GM13976 (cell line): ENCODE results near the gene ZNF791.
"Not testable (repeated sequence)": the region's sequence is repeated elsewhere in the genome, so short reads cannot be mapped to it uniquely, and the experiment has no call there.

Experiments
- DNase-seq: peaks from one replicate; pipeline ENCODE4 v3.0.0; 2012; ENCODE audit warnings: low spot score
- in situ Hi-C: fragments of 300-500 bp; cut with MboI; formaldehyde crosslinking; loops from one replicate; pipeline ENCODE4 v1.12.0; 2022; ENCODE audit warnings: low sequenced_read_pairs, mixed read lengths, inconsistent platforms; ENCODE audit not compliant: unreplicated experiment
- TF ChIP-seq, protein P1 (sequence below): IDR thresholded peaks from 2 replicates; pipeline ENCODE4 v1.5.1; 2012; ENCODE audit warnings: borderline replicate concordance, mild to moderate bottlenecking; ENCODE audit not compliant: insufficient read depth; ENCODE audit errors: extremely low read depth, missing control alignments, control extremely low read depth

Gene ZNF791

DNA sequence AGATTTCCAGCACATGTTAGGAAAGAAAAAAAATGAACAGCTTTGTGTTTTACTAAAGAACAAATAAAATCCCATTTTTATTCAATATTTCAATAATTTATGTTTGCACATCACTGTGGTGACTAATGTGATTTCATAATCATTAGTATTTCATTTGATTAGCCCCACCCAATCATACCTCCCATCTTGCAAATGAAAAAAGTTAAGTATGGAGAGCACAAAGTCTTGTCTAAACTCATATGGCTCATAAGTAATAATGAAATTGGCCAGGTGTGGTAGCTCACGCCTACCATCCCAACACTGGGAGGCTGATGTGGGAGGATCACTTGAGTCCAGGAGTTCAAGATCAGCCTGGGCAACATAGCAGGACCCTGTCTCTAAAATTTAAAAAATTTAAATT is 3.9 kb upstream of the ZNF791 start:
- in situ Hi-C loops: no loop called here
- TF ChIP-seq, protein P1, sequence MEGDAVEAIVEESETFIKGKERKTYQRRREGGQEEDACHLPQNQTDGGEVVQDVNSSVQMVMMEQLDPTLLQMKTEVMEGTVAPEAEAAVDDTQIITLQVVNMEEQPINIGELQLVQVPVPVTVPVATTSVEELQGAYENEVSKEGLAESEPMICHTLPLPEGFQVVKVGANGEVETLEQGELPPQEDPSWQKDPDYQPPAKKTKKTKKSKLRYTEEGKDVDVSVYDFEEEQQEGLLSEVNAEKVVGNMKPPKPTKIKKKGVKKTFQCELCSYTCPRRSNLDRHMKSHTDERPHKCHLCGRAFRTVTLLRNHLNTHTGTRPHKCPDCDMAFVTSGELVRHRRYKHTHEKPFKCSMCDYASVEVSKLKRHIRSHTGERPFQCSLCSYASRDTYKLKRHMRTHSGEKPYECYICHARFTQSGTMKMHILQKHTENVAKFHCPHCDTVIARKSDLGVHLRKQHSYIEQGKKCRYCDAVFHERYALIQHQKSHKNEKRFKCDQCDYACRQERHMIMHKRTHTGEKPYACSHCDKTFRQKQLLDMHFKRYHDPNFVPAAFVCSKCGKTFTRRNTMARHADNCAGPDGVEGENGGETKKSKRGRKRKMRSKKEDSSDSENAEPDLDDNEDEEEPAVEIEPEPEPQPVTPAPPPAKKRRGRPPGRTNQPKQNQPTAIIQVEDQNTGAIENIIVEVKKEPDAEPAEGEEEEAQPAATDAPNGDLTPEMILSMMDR: no peak
- DNase-seq: no peak

- DNase-seq: no peak
- TF ChIP-seq, protein P1: no peak
- in situ Hi-C loops: no loop called here
These were observed 3.1 kb upstream of the ZNF791 start for GRCh38 chr19:12607631-12608030.

DNA sequence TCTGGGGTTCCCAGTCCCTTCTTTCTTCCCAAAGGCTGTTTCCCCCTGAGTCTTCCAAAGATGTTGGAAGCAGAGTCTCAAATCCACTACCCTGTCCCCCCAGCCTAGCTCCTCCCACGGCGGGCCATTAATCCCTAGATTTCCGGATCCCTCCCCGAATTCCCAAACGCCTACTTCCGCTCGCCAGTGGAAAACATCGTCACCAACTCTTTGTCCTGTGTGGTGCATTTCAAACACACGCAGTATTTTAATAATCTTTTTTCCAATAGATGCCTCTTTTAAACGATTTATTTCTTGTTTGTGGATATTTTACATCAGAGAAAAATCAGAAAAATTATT is 610 bp downstream of the ZNF791 start:
- in situ Hi-C loops: no loop called here
- no peak for DNase-seq
- TF ChIP-seq, protein P1: no peak

DNA sequence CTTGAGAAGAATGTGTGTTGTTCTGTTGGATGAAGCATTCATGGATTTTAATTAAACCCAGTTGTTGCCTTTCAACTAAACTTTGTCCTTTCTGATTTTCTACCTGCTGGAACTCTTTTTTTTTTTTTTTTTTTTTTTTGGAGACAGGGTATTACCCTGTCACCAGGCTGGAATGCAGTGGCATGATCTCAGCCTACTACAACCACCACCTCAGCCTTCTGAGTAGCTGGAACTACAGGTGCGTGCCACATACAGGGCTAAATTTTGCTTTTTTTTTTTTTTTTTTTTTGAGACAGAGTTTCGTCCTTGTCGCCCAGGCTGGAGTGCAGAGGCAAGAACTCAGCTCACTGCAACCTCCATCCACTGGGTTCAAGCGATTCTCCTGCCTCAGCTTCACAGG is 6.9 kb downstream of the ZNF791 start:
- TF ChIP-seq, protein P1: no peak
- in situ Hi-C loops: no loop called here
- DNase-seq: no peak

DNA sequence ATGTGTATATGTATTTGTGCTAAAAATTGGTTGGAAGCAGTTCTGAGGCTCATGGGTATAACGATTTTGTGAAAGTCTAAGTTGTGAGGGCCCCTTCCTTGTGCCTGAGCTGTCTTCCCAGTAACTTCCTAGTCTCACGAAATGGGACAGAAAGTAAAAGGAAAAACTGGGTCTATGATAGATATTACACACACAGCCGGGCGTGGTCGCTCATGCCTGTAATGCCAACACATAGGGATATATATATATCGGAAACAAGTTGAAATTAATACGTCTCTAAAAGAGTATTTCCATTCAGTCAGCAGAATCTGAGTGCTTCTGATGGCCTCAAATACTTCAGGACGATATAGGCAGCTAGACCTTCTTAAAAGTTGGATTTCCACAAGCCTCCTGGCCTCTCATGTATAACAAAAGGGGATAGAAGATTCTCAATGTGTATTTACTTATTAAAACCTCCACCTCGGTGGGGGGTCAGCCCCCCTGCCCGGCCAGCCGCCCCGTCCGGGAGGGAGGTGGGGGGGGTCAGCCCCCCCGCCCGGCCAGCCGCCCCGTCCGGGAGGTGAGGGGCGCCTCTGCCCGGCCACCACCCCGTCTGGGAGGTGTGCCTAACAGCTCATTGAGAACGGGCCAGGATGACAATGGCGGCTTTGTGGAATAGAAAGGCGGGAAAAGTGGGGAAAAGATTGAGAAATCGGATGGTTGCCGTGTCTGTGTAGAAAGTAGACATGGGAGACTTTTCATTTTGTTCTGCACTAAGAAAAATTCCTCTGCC is 10.7 kb downstream of the ZNF791 start:
- in situ Hi-C loops, DNase-seq: not testable (repeated sequence)

DNA sequence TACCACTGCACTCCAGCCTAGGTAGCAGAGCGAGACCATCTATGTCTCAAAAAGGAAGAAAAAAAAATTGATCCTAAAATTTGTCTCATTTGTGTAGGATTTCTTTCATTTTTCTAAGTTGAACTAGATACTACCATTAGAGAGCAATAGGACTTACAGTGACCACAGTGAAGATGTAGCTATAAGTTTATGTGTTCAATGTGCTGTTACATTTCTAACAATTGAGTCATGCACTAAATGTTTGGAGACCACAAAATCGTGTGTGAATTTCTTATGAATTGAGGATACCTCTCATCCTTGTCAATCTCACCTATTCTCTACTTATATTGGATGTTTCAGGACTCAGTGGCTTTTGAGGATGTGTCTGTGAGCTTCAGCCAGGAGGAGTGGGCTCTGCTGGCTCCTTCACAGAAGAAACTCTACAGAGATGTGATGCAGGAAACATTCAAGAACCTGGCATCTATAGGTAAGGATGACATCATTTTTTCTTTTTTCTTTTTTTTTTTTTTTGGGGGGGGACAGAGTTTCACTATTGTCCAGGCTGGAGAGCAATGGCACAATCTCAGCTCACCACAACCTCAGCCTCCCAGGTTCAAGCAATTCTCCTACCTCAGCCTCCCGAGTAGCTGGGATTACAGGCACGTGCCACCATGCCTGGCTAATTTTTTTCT is 12.8 kb downstream of the ZNF791 start:
- no peak for DNase-seq
- TF ChIP-seq, protein P1: no peak
- in situ Hi-C loops: no loop called here

DNA sequence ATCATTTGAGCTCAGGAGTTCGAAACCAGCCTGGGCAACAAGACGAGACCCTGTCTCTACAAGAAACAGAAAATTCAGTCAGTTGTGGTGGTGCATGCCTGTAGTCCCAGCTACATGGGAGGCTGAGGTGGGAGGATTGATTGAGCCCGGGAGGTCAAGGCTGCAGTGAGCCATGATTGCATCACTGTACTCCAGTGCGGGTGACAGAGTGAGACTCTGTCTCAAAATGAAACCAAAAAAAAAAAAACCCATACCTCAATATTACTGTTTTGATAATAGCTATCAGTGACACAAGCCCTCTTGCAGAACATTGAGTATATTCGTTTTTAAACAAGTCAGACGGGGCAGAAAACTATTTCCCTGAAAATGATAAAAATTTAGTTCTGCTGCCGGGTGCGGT is 16.2 kb downstream of the ZNF791 start:
- DNase-seq: no peak
- TF ChIP-seq, protein P1: no peak
- in situ Hi-C loops: no loop called here
